HG03565 (cell line): ENCODE measurements around the gene ST6GALNAC1.

Experiments used
- ATAC-seq: cut with Tn5 transposase; IDR thresholded peaks from one replicate; pipeline ENCODE4 v1.9.1; 2021; ENCODE audit warnings: mild to moderate bottlenecking, moderate library complexity; ENCODE audit not compliant: unreplicated experiment

ST6GALNAC1 gene, protein sequence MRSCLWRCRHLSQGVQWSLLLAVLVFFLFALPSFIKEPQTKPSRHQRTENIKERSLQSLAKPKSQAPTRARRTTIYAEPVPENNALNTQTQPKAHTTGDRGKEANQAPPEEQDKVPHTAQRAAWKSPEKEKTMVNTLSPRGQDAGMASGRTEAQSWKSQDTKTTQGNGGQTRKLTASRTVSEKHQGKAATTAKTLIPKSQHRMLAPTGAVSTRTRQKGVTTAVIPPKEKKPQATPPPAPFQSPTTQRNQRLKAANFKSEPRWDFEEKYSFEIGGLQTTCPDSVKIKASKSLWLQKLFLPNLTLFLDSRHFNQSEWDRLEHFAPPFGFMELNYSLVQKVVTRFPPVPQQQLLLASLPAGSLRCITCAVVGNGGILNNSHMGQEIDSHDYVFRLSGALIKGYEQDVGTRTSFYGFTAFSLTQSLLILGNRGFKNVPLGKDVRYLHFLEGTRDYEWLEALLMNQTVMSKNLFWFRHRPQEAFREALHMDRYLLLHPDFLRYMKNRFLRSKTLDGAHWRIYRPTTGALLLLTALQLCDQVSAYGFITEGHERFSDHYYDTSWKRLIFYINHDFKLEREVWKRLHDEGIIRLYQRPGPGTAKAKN

DNA sequence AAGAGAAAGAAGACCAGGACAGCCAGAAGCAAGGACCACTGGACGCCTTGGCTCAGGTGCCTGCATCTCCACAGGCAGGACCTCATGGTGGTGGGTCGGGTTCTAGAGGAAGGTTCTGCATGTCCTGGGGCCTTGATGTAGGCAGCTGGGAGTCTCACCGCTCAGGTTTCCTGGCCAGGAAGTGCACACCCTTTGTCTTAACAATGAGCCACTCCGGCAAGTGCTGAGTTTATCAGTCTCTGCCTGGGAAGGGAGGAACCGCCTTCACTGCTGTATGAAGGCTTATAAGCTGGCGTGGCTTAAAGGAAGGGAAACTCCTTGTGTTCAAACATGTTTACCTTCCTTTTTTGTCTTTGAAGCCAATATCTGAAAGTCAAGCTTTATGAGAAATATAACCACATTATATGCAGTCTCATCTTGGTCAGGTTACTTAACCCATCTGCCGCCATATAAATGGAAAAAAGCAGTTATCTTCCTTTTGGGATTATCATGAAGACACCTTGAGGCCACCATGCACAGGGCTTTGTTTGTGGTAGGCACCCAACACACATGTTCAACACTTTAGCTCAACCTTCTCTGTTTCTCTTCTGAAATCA, at the start of gene ST6GALNAC1:
Gene ST6GALNAC1 (minus strand): TSS at position 205 of the 596 bp plus-strand sequence. CDS start 119 bp downstream, at position 86.
- ATAC-seq = no peak

DNA sequence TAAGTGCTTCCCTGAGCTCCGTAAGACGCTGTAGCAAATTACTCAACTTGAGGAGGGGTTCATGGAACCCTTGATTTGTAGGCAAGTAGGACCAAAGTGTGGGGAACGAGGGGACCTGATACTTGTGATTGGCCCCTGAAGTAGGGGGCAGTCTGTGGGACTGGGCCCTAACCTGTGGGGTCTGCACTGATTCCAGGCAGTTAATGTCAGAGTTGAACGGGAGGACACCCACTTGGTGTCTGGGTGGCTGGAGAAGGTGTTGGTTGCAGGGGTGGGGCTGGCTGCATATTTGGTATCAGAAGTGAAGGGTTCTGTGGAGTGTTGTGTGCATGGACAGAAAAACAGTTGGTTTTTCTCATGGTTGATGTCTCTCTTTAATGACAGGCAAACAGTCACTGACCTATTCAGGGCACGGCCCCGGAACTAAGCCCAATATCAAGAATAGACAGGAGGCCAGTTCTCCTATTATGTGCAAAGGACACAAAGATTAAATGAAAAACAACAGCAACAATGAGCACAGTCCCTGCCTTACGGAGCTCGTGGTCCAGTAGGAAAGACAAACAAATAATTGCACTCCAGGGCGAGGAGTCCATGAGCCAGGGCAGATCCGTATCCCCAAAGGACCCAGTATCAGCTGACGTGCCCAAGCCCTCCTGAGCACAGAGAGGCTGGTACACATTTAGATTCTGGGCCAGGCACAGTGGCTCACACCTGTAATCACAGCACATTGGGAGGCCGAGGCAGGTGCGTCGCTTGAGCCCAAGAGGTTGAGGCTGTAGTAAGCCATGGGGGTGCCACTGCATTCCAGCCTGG, 48.0 kb upstream of the ST6GALNAC1 start:
- no peak for ATAC-seq

DNA sequence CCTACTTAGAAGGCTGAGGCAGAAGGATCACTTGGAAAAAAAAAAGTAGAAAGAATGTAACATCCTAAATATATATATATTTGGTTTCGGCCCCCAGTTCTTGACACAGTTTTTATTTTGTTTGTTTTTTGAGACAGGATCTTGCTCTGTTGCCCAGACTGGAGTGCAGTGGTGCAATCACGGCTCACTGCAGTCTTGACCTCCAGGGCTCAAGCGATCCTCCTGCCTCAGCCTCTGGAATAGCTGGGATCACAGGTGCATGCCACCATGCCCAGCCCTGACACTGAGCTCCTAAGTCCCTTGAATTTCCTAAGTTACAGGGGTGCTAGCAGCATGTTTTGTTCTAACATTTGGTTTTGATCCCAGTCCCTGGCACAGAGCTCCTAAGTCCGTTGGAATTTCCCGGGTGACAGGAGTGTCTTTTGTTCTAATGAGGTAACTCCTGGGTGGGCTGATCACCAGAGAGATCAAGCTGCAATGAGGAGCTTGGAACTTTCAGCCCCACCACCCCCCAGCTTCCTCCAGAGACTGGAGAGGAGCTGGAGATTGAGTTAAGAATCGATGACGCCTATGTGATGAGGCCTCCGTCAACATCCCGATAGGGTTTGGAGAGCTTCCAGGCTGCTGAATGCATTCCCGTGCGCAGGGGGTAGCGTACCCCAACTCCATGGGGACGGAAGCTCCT, 47.2 kb upstream of the ST6GALNAC1 start:
- ATAC-seq = no peak

DNA sequence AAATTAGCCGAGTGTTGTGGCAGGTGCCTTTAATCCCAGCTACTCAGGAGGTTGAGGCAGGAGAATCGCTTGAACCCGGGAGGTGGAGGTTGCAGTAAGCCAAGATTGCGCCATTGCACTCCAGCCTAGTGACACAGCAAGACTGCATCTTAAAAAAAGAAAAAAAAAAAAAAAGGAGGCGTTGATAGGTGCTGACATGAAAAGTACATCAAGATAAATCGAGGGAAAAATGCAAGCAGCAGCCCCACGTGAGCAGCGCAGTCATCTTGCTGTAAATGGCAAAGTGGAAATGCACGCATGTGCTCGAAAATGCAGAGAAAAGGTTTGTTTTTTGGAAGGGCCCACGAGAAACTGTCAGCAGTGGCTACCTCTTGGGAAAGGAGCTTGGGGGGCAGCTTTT, 46.3 kb upstream of the ST6GALNAC1 start:
- ATAC-seq = no peak

DNA sequence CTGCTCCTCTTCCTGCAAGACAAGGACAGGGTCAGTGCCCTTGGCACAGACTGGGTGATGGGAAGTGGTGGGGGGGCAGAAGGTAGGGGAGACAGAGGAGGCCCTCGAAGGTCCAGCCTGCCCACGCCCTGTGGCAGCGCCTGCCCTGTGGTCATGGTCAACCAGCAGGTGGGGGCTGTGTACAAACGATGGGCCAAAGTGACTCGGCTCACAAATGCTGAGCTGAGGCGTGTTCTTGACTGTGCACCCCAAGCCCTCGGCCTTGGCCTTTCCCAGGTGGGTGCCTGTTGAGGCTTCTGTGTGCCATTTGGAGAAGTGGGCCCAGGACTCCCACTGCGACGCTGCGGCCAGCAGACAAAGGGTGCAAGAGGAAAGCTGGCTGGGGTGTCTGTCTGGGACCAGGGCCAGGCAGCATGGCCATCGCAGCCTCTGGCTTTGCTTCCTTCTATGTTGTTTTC, 44.6 kb upstream of the ST6GALNAC1 start:
- no peak for ATAC-seq

DNA sequence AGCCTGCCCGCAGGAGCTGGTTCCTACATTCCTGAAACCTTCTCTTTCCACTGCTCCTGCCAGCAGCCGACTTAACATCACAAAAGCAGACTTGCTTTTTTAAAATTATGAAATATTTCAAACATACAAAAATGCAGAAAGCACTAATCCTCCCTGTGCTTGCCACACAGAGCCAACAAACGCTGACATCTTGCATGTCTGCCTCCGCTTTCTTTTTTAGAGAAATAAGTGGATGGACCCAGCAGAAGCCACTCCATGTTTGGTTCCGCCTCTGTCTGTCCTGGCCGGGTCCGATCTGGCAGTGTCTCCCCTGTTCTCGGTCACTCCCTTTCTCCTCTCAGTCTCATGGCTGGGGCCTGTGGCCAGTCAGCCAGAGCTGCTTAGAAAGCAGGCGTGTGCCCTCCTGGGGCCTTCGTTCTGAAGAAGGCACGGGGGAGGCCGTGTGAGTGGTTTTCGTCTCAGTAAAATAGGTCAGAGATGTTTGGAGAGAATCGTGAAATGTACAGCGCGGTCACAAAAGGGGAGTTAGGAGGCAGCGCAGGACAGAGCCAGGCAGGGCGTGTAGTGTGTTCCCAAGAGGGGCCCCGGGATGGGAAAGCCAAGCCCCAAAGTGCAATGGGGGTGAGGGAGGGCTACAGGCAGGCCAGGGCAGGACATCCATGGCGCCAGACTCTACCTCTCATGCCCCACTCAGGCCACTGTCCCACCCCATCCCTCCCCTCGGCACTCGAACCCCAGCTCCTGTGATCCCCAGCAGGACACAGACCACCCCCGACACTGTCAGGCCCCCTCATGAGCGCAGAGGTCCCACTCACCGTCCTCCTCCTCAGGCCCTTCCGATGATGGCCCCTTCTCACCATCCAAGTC, 44.0 kb upstream of the ST6GALNAC1 start:
- ATAC-seq = no peak

DNA sequence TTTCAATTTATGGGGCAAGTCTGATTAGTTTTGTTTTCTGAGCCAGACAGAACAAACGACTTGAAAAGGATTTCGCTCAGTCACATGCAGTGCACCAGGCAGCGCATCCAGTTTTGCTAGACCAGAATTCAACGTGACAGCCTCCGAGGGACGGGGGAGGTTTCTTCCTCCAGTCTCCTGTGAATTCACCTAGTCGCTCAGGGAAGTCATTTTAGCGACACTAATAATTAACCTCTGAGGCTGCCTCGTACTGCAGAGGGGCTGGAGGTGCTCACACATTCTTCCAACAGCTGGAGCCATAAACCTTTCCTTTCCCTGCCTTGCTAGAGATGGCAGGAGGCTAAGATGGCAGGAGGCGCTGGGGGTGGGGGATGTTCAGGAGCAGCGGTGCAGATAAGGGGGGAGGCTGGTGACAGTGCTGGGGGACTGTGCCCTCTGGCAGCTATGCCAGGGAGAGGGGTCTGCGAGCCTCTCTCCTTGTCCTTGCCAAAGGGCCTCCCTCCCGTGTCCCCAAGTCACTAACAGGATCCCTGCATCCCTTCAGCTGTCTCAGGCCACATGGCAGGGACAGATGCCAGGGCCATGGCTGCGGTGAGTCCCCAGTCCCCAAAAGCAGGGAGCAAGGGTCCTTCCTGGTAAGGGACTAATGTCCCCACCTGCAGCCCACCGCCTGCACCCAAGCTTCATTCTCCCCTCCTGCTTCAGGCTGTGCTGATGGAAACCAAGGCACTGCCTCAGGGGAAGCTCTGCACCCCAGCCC, 43.2 kb upstream of the ST6GALNAC1 start:
- ATAC-seq = no peak

DNA sequence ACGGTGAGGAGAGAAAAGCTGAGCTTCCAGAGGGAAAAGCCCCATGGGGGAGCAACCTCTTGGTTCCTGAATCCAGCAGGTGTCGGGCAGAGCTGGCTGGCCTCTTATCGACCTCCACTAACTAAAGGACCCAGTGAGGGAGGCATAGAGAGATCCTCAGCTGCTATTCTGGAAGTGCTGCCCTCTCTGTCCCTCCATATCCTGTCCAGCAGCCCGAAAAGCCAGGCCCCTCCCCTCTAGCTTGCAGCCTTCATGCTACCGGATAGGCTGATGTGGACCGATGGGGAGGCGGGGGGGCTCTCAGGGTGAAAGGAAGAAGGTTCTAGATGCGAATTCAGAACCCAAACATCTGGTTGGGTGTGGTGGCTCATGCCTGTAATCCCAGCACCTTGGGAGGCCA, 42.3 kb upstream of the ST6GALNAC1 start:
- ATAC-seq = no peak

DNA sequence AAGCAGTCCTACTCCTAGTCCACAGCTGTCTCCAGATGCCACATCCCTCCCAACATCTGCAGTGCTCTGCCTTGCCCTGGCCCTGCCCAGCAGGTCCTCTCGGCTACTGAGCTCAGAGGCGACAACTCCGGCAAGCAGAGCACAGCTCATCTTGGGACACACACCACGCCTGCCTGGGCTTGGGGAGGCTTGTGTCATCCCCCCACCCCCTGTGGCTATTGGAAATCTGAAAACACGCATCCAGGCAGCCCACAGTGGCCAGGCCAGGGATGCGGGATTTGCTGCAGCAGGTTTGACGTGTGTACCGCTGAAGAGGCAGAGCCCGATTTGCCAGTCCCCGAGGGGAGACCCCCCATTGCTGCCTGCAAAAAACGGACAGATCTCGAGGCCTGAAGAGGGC, 41.8 kb upstream of the ST6GALNAC1 start:
- no peak for ATAC-seq

DNA sequence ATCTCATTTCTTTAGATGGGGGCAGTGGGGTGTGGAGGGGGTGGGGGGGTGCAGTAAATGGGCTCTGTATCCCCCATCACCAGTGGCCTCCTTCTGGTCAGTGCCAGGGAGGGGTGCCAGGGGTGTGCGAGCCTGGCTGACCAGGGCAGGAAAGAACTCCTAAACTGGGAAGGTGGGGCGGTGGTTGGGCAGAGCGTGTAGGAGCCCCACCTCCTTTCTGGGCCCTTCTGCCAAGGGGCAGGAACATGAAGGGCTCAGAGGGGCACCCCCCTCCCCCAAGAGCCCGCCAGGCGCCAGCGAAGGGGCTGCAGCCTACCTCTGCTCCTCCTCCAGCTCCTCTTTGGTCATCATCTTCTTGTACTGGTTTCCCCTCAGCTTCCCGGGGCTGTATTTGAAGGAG, 41.2 kb upstream of the ST6GALNAC1 start:
- no peak for ATAC-seq

DNA sequence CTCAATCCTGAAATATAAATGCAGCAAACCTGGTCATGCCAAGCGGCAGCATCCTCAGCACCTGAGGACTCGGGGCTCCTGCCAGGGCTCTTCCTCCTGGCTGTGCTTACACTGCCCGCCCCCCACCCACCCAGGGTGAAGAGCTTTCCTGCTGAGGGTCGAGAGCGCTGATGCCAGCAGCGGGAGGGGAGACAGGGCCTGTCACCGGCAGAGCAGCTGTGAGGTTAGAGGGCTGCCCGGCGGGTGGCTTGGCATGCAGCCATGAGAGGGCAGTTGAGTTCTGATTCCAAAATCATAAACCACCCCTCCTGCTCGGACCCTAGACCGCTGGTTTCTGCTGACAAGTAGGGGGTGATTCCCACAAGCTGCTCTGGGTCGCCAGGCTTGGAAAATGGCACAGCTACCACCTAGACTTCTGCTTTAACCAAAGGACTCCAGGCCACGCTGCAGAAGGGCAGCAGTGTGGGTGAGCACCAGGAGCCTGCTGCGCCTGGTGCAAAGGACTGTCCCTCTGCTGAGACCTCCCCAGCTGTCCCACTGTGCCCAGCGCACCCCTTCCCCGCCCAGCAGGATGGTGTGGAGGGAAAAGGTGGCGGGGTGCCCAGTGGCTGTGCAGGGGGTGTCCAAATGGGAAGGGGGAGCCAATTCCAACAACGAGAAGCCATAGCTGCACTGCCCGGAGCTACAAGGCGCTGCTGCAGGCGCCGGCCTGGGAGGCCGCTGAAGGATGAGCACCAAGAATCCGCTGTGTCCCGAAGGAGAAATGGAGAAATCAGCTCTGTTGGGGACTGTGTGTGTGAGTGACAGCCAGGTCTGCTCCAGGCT, 40.6 kb upstream of the ST6GALNAC1 start:
- ATAC-seq = no peak

DNA sequence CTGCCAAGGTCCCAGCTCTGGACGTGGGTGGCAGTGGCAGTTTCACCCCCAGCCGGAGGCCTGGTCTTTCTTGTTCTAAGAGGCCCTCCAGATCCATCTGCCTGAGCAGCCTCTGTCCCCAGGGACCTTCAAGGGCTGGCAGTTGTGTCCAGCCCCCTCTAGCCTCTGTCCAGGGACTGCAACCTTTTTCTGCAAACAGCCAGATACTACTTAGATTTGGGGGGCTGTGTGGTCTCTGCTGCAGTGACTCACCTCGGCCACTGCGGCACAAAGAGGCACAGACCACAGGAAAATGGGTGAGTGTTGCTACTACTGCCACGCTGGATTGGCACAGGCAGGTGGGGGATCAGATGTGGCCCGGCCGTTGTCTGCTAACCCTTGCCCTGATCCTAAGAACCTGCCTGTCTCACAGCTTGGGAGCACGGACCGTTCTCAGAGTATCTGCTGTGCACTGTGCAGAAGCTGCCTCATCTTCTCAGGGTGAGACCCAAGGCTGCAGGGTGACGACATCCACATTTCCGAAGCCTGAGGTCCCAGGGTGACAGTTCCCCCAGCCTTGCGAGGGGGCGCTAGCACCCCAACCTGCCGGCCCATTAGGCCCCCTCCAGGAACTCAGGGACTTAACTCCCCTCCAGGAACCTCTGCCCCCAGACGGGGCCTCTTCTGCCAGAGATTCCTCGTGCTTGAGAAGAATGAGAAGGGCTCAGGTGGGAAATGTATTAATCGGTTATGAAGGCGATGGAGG, 39.6 kb upstream of the ST6GALNAC1 start:
- no peak for ATAC-seq

DNA sequence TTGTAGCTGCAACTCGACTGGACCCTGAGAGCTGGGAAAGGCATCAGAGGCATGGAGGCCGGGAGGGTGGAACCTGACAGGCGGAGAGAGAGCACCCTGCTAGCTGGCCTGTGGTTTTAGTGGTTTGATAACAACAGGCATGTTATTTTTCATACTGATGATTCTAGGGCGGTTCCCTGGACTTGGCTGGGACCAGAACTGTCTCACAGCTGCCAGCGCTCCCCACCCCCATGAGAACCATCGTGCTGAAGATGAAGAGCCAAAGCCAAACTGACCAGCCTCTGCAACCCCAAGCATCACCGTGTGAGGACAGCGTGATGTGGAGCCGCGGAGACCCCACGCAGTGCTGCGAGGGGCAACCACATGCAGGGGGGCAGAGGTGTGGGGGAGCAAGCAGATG, 38.7 kb upstream of the ST6GALNAC1 start:
- no peak for ATAC-seq

DNA sequence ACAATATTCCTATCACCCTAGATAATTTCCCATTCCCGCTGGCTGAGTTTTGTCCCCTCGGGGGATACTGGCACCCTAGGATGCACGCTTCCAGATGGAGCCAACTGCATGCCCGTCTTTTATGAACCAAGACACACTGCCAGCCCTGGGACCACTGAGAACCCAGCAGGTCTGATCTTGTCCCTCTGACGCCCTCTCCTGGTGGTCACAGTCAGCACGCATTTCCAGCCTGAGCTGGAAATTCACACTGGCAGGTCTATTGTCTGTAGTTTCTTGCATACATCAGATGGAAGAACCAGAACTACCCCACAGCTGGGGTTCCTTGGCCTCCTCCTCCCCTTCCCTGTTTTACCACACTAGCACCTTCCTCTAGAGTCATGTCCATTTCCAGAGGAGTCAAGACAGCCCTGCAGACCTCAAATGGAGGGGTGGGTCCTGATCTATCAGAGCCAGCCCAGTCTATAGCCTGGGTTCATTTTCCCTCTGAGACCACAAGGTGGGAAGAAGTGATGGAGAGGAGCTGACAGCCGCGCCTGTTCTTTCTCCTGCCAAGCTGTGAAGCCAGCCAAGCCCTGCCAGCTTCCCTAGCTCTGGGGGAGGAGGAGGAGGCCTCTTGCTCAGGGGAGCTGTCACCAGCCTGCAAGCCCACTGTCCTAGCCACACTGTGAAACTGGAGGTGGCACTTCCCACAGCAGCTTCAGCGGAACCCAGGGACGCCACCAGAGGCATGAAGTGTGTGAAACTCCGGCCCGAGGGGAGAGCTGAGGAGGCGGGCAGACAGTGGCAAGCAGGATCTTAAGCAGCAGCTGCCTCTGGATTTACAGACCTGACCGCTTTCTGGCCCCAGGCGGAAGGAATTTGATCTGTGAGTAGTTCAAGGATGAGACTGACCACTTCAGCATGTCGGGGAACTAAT, 37.9 kb upstream of the ST6GALNAC1 start:
- no peak for ATAC-seq

DNA sequence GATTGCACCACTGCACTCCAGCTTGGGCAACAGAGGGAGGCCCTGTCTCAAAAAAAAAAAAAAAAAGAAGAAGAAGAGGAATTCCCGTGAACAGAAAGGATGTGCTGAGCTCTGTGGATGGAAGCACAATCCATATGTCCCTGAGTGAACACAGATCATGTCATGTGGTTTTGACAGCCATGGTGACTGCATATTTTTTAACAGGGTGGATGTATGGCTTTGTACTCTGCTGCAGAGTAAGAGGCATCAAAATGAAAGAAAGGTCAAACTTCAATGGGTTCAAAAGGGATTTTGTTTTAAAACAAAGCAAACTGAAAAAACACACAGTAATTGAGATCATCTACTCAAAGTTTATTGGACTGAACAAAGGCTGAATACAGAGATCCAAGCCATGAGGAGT, 35.7 kb upstream of the ST6GALNAC1 start:
- no peak for ATAC-seq

DNA sequence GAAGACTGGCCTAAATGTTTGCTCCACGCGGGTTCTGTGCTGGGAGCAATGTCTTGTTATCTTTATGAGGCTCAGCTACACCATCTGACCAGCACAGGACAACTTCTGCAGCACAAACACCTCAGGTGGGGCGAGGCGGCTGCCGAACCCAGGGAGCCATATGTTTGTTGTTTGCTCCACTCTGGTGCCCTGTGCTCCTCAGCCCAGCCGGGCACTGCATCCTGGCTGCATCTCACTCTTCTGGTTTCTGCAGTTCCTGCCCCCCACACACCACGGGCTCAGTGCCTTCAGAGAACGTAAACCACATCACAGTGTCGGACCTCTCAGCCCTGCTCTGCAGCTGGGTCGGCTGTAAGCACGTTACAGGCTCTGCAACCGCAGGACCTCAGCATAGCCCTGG, 34.8 kb upstream of the ST6GALNAC1 start:
- no peak for ATAC-seq
